ELR (cell line): ENCODE measurements around the gene PLXND1.

Experiments
- DNase-seq: peaks from one replicate; pipeline ENCODE4 v3.0.0-alpha.2; 2015; ENCODE audit warnings: low read depth

The PLXND1 gene

DNA sequence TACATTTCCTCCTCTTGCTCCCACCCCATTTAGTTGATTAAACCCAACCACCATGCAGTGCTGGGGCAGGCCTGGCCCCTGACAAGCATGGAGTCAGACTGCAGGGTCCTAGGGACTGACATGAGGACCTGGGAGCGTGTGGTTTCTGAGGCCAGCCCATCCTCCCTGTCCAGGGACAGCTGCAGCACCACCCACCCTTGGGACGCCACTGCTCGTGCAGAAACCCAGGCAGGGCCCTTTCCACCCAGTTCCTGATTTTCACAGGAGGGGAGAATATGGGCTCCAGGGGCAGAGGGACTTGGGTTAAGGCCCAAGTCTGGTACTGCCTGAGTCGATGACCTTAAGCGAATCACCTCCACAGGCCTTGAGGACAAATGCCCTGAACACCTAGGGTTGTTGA lies 23.7 kb downstream of the PLXND1 start:
- DNase-seq, result no peak

GRCh38 chr3:129581623-129582022 lies 24.9 kb downstream of the PLXND1 start:
- DNase-seq, result no peak

DNA sequence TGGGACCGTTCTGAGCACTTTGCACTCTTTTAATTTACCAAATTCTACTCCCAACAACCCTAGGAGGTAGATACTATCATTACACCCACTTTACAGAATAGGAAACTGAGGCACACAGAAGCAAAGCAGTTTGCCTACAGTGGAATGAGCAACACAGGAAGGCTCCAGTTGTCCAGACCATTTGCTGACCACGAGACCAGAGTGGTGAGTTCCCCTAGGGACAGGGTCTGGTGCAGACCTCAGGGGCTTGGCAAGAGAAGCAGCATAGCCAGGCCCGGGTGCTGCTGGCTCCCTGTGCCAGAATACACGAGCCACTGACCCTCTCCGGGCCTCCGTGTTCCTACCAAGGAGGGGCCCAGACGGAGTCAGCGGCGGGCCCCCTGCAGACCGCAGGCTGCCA lies 26.5 kb downstream of the PLXND1 start:
- no peak for DNase-seq

DNA sequence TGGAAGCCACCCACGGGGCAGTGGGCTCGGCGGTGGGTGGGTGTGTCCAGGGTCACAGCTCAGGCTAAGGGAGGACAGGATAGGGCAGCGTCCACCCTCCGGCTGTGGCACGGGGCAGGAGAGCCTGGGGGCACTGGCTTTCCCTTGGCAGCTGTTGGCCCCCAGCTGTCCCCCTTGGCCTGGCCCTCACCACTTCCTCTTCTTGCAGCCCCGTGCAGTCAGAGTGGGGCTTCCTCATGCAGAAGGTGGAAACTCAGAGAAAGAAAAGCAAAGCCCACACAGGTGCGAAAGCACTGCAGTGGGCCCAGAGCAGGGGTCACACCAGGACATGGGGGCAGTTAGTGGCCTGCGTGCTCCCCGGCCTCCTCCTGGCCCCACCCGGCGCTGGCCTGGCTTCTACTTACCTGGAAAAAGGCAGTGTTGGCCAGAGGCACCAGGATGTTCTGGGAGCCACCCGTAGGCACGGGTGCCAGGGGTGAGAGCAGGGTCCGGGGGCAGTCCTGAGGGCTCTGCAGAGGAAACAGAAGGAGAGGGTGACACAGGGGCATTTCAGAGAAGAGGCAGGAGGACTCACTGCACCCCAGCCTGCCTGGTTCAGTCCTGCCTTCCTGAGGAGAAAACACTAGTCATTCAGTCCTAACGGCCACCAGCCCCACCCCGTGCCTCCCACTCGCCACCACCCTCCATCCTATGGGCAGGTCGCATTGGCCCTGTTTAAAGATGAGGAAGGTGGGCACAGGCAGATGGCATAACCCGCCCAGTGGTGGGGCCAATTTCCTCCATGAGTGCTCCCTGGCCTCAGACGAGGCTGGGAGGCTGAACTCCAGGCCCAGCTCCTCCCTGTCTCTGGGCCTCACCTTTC lies 28.3 kb downstream of the PLXND1 start:
- DNase-seq, result no peak

DNA sequence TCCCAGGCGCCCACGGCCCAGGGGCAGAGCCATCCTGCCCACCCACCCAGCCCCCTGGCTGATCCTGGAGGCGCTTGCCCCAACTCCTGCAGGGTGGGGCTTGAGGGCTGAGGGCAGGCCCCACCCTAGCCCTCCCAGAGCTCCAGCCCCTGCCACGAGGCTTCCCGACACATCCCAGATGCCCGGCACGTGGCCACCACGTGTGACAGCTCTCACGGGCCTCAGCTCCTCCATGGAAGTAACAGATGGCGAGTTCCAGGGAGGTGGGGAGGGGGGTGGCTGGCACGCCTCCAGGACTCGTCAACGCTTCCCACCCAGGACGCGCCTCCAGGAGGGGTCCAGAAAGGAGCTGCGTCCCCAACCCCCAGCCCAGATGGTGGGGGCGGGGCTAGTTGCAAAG lies 29.1 kb downstream of the PLXND1 start:
- DNase-seq, result no peak

GRCh38 chr3:129576514-129577352 lies 29.7 kb downstream of the PLXND1 start:
- DNase-seq, result no peak

DNA sequence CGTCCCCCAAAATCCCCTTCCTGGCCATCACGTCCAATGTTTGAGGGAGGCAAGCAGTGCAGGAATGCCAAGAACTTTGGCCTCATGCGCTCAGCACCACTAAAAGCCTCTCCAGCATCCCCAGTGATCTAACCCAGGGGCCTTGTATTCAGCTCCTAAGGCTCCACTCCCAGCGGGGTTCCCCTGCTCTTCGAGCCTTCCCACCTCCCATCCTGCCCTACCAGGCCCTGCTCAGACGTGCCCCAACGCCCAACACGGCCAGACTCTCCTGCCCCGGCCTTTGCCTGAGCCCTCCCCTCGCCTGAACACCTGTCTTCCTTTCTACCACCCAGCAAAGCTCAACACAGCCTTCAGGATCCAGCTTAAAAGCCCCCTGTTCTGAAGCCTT lies 30.5 kb downstream of the PLXND1 start:
- DNase-seq, result no peak

GRCh38 chr3:129575233-129575996 lies 31.1 kb downstream of the PLXND1 start:
- no peak for DNase-seq

DNA sequence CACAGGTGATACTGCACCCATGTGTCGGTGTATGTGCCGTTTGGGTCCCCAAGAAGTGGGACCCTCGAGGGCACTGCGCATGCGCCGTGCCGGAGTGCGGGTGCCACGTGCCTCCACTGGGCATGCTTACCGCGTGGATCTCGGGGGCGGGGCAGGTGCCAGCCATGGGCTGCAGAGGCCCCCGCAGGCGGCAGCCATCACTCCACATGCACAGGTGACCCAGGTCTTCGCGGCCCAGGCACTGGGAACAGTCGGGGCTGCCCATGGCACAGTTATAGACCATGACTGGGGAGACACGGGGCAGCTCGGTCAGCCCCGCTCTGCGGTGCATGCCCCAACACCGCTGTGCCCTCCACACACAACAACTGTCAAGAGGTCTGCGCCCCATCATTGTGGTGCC lies 32.3 kb downstream of the PLXND1 start:
- no peak for DNase-seq

GRCh38 chr3:129573493-129573892 lies 33.0 kb downstream of the PLXND1 start:
- no peak for DNase-seq

GRCh38 chr3:129572603-129573002 lies 33.9 kb downstream of the PLXND1 start:
- no peak for DNase-seq

DNA sequence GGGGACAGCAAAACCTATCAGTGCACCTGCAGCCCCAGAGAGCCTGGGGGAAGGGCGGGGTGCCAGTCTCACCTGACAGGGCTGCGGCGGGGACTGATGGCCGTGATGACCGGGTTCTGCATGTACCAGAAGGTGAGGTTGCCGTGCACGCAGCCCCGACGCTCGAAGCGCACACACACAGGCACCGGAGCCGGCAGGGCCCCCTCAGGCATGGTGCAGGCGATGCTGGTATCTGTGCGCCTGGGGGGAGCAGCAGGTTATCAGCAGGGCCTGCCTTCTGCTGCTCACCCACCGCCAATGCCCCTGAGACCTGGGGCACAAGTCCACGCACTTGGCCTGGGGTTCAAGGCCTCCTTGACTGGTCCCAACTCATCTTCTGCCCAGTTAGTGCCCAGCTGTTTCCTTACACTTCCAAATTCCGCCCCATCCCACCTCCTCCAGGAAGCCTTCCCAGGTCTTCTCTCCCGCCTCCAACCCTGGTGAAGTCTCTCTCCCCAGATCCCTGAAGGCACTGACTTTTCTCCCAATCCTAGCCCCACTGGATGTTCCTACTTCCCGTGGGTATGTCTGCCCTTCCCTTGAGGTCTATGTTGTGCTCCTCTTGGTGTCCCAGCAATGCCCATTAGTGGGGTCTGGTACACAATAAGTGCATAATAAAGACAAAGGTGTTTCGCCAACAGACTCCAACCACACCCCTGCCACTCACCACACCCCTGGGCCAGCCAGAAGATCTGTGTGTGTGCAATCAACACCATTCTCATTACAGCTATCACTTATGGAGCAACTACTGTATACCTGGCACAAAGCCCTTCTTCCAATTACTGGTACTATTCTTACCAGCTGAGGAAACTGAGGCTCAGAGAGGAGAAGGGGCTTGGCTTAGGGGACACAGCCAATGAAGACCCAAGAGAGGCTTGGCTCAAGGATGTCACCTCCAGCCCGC lies 34.6 kb downstream of the PLXND1 start:
- DNase-seq, result no peak

DNA sequence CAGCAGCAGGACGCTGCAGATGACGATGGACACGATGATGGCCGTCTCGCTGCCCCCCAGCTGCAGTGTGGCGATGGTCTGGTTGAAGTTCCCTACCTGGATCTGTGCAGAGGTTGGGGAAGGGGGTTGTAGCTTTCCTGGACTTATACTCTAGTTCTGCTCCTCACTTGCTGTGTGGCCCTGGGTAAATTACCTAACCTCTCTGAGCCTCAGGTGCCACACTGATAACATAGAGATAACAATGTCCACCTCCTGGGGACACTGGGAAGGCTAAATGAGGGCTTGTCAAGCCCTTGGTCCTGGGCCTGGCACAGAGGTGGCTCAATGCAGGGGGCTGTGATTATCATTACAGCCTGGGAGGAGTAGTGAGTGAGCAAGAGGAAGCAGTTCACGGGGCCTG lies 36.6 kb downstream of the PLXND1 start:
- no peak for DNase-seq

DNA sequence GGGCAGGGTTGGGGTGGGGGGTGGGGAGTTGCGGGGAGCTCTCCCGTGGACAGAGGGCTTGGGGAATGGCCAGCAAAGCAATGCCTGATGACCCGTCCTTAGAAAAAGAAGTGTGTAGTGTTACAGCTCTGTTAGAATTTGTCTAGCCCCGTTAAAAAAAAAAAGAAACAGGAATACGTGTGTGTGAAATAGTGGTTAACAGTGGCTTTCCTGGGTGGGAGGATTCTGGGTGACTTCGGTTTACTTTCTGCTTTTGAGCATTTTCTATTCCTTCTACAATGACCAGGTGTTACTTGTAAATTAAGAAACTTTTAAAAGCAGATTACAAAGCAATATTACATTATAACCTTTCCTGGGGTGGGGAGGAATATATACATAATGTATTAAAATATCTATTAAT lies 38.5 kb downstream of the PLXND1 start:
- no peak for DNase-seq

DNA sequence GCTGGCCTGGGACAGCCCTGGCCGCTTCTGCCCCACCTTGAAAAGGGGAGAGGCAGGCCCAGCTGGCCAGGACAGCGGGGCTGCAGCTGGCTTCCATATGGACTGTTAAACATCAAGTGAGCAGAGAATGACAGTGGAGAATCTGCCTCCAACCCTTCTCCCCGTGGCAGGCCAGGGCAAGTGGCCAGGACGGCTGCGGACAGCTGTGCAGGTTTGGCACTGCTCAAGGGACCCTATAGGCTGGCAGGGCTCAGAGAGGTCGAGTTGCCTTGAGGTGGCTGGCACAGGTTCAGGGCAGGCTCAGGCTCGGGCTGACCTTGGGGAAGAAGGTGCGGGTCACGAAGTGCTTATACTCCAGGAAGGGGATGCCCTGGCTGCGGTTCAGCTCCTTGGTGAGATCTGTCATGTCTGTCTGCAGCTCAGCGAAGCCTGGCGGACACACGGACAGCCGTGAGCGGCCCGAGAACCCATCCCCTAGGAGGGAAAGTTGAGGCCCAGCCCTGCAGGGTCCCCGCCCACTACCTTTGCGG lies 39.2 kb downstream of the PLXND1 start:
- DNase-seq, result no peak

DNA sequence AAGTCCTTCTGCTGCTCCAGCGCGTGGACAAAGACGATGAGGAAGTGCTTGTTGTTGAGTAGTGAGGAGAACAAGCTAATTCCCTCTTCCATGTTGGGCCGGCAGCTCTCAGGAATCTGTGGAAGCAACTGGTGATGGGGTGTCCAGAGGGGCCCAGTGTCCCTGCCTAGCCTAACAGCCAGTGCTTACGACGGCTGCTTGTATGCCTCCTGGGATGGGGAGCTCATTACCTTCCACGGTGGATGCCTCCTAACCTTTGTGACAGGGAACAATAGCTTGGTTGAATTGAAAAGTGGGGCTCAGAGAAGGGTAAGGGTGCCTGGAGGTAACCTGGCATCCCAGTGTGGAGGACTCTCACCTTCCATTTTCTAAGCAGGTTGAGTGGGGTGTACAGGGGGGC lies 40.6 kb downstream of the PLXND1 start:
- no peak for DNase-seq

- no peak for DNase-seq
Measured at GRCh38 chr3:129564981-129565644, 41.4 kb downstream of the PLXND1 start.

DNA sequence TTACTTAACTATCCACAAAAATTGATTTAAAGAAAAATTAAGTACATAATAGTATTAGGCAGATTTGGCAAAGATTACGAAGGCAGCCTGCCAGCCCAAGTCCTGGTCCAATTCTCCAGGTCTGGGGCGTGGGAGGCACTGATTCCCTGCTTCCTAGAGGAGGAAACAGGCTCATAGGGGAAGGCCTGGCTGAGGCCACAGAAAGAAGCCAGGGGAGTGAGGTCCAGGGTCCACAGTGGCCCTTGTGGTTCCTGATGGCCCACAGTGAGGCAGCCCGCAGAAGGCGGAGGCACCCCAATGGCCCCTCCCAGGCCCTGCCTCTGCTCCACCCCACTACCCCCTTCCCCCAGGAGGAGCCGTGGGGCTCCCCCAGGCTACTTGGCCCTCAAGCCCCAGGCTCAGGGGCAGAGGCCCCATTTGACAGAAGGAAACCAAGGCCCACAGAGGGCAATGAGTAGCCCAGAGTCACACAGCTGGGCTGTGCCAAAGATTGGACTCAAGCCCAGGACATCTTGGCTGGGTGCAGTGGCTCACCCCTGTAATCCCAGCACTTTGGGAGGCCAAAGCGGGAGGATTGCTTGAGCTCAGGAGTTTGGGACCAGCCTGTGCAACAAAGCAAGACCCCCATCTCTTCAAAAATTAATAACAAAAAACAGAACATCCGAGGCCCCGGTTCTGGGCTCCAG lies 42.5 kb downstream of the PLXND1 start:
- no peak for DNase-seq

- no peak for DNase-seq
Measured at GRCh38 chr3:129563332-129563731, 43.1 kb downstream of the PLXND1 start.

GRCh38 chr3:129562803-129563202 lies 43.7 kb downstream of the PLXND1 start:
- no peak for DNase-seq
